HG03159 (cell line): ENCODE results near the gene TBC1D9B.
"Not testable (repeated sequence)": the region's sequence is repeated elsewhere in the genome, so short reads cannot be mapped to it uniquely, and the experiment has no call there.

ENCODE experiments used
- ATAC-seq: cut with Tn5 transposase; IDR thresholded peaks from one replicate; pipeline ENCODE4 v1.9.1; 2021; ENCODE audit warnings: mild to moderate bottlenecking, moderate library complexity; ENCODE audit not compliant: unreplicated experiment

Gene TBC1D9B

GRCh38 chr5:179840321-179840720 is 67.4 kb downstream of the TBC1D9B start:
- no peak for ATAC-seq

GRCh38 chr5:179839328-179840256 is 68.1 kb downstream of the TBC1D9B start:
- no peak for ATAC-seq

- no peak for ATAC-seq
Measured at GRCh38 chr5:179837076-179838011, 70.4 kb downstream of the TBC1D9B start.

- ATAC-seq = peak; percentile 55
Measured at GRCh38 chr5:179836225-179837019, 71.3 kb downstream of the TBC1D9B start.

GRCh38 chr5:179834871-179835270 is 72.8 kb downstream of the TBC1D9B start:
- ATAC-seq = not testable (repeated sequence)

GRCh38 chr5:179834120-179834519 is 73.6 kb downstream of the TBC1D9B start:
- ATAC-seq = no peak

GRCh38 chr5:179833709-179834070 is 74.0 kb downstream of the TBC1D9B start:
- ATAC-seq = no peak

- no peak for ATAC-seq
Measured at GRCh38 chr5:179833056-179833708, 74.5 kb downstream of the TBC1D9B start.

- no peak for ATAC-seq
Measured at GRCh38 chr5:179832039-179832745, 75.5 kb downstream of the TBC1D9B start.

- ATAC-seq = no peak
Measured at GRCh38 chr5:179830818-179831468, 76.8 kb downstream of the TBC1D9B start.

- no peak for ATAC-seq
Measured at GRCh38 chr5:179829732-179830435, 77.8 kb downstream of the TBC1D9B start.

- ATAC-seq = no peak
Measured at GRCh38 chr5:179828756-179829421, 78.8 kb downstream of the TBC1D9B start.

GRCh38 chr5:179827680-179828079 is 80.0 kb downstream of the TBC1D9B start:
- no peak for ATAC-seq

- ATAC-seq = no peak
Measured at GRCh38 chr5:179825655-179826182, 82.0 kb downstream of the TBC1D9B start.

- no peak for ATAC-seq
Measured at GRCh38 chr5:179824745-179825112, 83.0 kb downstream of the TBC1D9B start.

GRCh38 chr5:179823937-179824744 is 83.6 kb downstream of the TBC1D9B start:
- ATAC-seq = no peak

- no peak for ATAC-seq
Measured at GRCh38 chr5:179822444-179822990, 85.2 kb downstream of the TBC1D9B start.
